Putamen (tissue), 1 donor: ENCODE data around the gene CHAT.

Experiments
- DNase-seq: peaks from one replicate; pipeline ENCODE4 v3.0.0-alpha.2; 2016; ENCODE audit warnings: low spot score

The CHAT gene

DNA sequence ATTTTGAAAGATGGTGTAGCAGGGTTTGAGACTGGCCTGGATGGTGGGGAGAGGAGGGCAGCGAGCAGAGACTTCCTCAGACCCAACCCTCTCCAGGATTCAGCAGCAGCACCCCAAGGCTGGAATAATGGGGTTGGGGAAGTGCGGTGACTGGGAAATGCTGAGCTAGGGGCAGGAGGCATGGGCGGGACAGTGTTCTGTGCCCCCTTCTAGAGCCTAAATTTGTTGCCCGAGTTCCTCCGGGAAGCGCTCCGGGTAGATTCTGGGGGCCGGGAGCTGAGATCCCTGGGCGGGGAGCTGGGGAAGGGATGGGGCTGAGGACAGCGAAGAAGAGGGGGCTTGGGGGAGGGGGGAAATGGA is at the start of gene CHAT:
Gene CHAT, plus strand, starts transcription at position 156 of the 360 bp plus-strand sequence. Its CDS starts 153 bp downstream, at position 309.
- no peak for DNase-seq

DNA sequence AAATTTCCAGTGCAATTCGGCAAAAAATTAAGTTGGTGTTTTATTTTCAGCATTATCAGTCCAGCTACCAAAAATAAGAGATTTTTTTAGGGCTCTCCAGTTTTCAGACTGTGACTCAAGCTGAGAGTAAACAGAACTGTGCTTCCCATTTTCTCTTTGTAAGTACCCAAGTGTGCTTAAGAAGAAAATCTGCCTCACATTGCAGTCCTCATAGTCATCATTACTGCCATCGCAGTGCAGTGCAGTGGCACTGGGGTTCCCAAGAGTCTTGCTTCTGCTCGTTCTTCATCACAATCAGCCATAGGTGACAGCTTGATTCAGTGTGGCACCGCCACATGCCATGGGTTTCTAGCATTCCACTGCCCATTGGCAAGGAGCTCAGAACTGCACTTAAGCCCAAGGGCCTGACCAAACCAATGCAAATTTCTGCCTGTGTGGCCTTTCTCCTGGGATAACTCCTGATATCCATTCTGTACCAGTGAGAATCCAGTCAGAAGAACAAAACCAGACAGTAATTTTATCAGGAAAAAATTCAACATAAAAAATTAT is 49.3 kb upstream of the CHAT start:
- DNase-seq, result no peak

DNA sequence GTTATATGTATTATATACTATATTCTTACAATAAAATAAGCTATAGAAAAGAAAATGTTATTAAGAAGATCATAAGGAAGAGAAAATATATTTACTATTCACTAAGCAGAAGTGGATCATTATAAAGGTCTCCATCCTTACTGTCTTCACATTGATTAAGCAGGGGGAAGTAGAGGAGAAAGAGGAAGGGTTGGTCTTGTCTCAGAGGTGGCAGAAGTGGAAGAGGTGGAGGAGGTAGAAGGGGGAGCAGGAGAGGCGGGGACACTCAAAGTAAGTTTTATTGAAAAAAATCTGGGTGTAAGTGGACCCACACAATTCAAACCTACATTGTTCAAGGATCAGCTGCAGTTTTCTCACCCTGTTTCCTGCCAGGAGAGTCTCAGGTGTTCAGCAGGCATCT is 46.0 kb upstream of the CHAT start:
- DNase-seq, result no peak

DNA sequence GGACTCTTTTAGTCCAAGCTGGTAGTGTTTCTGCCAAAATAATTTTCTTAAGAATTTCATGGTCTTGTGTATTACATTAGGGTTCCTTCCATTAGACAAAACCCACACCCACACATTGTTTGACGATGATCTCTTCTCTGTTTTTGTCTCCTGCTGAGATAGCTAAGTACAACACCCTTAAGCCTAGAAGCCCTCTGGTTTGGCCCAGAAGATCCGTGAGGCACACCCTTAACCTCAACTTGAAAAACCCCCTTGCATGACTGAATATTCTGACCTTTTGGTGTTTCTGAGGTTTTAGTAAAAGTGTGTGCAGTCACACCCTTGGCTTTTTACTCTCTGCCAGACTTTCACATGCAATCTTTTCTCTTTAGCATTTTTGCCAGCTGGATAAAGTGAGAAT is 45.6 kb upstream of the CHAT start:
- no peak for DNase-seq

DNA sequence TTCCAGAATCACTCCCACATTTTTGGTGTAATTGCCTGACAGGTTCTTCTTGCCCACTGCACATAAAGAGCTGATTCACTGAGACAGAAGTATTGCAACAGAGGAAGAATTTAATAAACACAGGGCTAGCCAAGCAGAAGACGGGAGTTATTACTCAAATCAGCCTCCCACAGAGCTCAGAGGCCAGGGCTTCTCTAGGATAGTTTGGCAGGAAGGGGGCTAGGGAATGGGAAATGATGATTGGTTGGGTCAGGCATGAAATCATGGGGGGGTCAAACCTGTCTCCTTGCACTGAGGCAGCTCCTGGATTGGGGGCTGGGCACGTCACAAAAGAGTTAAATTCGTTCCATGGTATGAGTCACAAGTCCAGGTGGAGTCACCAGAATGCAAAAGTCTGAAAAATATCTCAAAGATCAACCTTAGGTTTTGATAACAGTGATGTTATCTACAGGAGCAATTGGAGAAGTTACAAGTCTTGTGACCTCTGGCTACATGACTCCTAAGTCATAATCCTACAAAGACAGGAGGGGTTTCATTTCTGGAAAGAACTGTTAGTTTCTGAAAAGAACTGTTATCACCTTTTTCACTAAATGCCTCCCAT is 44.7 kb upstream of the CHAT start:
- DNase-seq, result no peak

DNA sequence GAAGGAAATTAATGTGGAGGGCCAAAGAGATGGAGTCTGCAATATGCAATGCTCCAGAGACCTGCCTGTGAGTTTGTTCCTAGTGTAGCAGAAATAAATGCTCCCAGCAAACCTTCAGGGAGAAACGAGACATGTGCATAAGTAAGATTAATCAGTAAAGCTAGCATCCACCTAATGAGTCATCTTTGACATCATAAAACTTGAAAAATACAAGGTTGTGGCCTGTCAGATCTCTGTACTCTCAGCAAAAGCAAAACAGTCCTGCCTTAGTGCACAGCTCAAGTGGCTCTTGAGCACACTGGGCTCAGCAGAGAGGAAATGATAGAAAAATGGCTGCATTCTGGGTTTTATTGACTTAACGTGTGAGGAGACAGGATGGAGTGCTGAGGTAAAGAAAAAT is 42.4 kb upstream of the CHAT start:
- DNase-seq, result no peak

DNA sequence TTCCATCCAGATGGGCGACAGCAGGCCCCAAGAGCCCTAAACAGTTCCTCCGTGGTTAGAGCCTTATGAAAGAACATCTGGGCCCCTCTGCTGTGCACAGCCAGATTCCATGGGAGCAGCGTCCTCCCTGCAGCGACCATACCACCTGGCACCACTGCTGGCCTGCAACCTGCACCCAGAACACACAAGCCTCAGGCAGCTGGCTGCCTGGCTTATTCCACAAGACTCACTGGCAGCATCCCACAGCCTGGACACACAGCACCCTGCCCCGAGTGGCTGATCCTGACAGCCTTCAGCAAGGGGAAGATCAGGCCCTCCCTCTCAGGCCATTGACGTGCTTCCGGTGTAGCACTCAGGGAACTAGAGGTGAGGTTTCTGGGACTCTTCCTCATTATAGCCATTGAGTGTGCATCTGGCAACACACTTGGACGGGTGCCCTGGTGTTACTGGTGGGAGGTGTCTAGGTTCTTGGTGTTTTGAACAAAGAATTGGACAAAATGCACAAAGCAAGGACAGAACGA is 41.2 kb upstream of the CHAT start:
- DNase-seq, result no peak

DNA sequence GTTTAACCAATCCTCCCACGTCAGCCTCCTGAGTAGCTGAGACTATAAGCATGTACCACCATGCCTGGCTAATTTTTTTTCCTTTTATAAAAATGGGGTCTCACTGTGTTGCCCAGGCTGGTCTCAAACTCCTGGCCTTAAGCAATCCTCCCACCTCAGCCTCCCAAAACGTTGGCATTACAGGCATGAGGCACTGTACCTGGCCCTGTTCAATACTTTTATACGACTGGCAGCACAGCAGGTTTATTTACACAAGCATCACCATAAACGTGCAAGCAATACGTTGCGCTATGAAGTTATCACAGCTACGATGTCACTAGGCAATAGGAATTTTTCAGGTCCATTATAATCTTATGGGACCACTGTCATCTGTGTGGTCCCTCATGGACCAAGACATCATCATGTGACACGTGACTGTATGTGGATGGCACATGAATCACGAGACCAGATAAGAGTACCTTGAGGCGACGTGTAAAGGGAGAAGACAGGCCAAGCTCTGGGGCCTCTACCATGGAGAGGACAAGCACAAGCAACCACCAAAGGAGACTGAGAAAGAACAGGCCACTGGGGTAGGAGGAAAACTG is 38.3 kb upstream of the CHAT start:
- no peak for DNase-seq

DNA sequence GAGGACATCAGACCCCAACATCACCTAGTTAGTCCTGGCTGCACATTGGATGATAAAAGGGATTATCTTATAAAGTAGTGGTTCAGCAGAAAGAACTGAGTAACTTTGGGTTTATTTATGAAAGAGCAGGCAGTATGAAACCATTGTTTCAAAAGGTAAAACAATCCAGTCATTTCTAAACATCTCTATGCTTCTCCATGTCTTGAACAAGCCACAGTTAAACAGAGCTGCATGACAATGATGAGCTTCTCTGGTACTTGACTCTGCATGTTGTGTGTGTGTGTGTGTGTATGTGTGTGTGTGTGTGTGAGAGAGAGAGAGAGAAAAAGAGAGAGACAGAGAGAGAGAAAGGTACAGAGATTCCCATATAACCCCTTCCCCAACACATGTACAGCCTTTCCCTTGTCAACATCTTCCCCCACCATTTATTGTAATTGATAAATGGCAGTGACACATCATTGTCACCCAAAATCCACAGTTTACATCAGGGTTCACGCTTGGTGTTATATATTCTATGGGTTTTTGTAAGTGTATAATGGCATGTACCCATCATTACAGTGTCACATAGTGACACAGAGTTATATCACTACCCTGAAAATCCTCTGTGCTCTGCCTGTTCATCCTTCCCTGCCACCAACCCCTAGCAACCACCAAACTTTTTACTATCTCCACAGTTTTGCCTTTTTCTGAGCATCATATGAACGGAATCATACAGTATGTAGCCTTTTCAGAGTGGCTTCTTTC is 36.5 kb upstream of the CHAT start:
- DNase-seq, result no peak

DNA sequence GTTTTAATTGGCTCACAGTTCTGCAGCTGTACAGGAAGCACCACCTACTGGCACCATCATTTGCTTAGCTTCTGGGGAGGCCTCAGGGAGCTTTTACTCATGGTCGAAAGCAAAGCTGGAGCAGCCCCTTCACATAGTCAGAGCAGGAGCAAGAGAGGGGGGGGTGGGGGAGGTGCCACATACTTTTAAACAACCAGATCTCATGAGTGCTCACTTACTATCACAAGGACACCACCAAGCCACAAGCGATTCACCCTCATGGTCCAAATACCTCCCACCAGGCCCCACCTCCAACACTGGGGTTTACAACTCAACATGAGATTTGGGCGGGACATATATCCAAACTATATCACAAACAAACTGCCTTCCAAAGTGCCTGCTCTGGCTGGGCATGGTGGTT is 35.4 kb upstream of the CHAT start:
- no peak for DNase-seq

DNA sequence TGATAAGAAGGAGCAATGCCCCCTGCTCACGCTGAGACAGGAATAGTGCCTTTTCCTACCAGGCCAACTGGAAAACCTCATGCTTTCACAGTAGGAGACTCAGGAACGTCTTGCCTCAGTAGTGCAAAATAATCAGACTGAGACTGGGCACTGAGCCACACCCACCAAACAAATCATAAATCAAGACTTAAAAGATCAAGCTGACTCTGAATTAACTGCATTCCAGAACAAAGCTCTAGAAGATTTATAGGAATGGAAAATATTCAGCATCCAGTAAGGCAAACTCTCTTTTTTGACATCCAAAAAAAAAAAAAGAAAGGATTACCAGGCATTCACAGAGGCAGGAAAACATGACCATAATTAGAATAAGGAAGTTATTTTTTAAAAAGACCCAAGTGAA is 34.2 kb upstream of the CHAT start:
- no peak for DNase-seq

DNA sequence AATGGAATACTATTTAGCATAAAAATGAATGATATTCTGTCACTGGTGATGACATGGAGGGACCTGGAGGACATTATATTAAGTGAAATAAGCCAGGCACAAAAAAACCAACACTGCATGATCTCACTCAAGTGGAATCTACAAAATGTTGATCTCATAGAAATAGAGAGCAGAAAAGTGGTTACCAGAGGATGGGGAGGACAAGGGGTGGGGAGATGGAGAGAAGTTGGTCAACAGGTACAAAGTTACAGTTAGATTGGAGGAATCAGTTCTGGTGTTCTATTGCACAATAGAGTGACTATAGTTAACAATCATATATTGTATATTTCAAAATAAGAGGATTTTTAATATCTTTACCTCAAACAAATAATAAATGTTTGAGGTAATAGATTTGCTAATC is 28.4 kb upstream of the CHAT start:
- DNase-seq, result no peak

DNA sequence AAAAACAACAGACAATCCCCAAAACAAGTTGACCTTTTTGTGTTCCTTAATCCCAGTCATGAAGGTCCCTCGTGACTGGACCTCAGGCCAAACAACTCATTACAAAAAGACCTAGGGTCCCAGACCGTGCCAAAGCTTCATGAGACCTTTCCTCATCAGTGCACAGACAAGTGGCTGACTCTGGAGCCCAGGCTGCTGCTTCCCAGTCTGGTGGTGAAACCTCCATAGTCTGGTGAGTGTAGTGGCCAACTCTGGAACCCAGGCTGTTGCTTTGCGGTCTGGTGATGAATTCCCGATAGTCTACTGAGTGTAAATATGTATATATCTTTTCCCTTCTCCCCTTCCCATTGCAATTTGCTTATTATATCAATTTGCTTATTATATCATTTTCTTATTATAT is 25.9 kb upstream of the CHAT start:
- no peak for DNase-seq

DNA sequence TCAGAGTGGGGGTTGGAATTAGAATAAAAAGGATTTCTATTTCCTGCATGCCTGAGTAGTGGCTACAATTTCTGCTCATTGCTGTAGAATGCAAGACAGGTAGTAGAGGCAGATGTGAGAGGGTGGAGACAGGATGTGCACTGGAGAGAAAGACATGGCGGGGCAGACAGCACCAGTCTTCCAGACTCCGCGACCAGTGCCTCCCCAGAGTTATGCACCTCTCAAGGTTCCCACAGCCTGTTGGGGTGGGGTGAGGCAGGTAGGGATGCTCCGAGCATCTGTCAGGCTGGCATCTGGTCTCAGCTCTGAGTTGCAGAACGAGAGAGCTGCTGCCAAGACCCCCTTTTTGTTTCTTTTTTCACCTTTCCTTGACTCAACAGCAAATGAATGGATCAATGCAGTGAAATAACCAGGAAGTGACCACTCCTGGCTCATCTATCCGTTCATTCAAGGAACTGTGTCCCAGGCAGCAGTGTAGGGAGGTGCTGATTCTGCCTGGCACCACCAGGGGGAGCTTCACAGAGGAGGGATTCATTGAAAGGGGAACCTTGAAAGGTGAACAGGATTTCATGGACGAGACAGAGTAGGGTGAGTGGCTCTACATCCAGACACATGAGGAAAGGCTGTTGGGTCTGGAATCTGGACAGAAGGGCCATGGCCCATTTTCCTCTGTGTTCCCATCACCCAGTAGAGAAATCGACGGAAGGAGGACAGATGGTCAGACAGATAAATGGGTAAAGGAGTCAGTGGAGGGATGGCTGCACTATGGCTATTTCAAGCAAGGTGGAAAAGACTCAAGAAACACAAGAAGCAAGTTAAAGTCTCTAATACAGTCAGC is 20.9 kb upstream of the CHAT start:
- peak; percentile 10 for DNase-seq

DNA sequence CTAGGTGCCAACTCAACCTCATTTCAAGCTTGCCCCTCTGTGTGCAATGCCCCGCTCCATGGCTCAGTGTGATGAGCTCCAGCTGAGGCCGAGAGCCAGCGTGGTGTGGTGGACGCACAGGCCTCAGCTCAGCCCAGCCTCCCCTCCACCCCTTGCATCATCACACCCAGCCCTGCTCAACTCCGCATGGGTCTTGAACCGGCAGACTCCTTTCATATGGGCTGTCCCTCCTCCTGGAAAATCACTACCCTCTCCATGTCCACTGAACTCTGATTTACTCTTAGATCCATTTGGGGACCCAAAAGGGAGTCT is 20.3 kb upstream of the CHAT start:
- DNase-seq, result no peak

DNA sequence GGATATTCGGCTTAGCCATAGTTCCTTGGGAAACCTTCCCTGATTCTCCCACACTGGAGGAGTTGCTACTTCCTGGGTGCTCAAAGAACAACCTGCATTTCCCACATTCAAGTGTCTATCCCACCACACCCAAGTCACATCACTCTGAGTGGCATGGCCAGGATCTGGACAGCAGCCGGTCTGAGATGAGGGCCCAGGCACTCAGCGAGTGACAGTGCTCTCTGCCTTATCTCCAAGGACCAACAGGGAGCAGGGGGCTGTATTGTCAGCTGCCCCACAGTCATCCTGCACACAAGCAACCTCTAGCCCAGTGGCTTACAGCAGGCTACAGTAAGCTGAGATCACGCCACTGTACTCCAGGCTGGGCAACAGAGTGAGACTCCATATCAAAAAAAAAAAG is 19.8 kb upstream of the CHAT start:
- no peak for DNase-seq

DNA sequence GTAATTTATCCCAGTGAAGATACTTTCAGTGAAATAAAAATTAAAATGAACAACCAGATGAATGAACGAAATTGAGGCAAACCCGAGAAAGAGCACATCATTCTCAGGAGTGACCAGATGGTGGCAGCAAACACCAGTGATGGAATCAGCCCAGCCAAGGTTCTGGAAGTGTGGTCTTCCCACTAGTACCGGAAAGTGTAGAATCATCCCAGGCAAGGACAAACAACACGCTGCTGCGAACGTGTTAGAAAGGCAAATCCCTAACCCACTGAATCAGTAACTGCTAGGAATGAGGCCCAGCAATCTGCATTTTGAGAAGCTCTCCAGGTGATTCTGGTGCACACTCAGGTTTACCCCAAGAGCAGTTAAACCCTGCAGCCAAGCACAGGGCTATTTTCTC is 19.2 kb upstream of the CHAT start:
- DNase-seq, result peak; percentile 21

DNA sequence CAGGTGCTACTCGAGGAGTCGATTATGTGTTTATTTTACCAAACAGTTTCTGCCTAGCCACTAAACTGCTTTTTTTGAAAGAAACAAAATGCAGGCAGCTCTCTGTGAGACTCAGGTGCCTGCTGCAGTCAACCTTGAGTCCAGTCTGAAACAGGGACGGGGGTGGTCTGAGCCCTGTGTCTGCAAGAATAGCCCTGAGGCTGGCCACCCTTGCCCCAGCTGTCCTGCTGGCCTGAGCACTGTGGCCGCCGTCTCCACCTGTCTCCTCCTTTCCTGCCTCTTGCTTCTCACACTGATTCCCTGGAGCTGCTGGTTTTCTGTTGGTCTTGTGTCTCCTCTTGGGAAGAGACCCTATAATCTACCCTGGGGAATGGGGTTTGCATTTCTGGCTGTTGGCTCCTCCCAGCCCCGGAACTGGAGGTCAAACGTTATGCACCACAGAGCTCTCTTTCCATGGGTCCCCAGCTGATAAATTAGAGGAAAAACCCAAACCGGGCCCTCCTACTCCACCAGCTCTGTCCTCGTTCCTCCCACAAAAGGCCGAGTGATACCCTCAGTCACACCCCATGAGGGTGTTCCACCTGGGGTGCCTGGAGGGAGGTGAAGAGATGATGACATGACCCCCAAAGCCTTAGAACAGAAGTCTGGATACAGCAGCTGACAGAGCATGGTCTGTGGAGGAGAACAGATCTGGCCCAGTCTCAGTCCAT is 18.7 kb upstream of the CHAT start:
- DNase-seq, result no peak

DNA sequence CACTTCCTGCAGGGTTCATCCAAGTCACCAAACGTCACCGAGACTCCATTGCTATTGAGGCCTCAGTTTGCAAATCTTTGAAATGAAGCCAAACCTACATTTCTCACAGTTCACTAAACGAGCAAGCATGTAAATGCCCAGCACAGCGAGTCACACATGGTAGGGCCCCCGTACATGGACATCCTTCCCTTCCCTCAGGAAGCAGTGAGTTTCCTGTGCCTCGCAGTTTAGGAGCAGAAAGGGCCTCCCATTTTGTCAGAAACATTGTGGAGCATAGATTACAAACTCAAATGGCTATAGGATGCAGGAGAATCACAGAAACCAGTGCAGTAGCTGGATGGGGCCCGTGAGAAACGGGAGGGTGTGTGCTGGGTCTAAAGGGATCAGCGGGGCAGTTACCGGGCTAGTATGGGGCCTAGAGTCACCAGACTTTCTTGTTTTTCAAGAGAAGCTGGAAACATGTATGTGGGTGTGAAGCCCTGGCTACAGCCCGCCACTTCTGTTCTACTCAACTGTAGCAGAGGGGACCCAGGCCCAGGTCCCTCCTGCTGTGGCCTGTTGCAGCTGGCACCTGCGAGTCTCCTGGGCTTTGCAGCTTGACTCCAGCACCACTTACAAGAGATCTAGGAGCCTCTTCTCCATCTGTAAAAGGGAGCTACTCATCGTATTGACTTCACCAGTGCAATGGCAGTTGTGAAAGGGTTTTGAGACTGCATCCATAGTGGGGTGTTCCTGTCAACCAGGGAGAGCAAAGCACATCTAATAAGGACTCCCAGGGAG is 17.9 kb upstream of the CHAT start:
- no peak for DNase-seq

DNA sequence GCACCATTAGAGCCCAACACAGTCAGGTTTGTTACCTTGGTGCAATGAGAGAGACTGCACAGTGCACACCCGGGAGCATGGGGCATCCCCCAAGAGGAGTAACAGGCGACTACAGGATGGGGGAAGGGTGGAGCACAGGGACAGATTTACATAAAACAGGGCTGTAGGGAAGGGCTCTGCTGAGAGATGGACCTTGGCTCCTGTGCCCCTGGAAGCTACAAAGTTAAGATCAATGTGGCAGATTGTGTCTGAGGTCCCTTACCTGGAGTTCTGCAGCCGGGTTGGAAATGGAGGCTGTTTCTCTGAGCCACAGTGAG is 17.4 kb upstream of the CHAT start:
- DNase-seq, result no peak

DNA sequence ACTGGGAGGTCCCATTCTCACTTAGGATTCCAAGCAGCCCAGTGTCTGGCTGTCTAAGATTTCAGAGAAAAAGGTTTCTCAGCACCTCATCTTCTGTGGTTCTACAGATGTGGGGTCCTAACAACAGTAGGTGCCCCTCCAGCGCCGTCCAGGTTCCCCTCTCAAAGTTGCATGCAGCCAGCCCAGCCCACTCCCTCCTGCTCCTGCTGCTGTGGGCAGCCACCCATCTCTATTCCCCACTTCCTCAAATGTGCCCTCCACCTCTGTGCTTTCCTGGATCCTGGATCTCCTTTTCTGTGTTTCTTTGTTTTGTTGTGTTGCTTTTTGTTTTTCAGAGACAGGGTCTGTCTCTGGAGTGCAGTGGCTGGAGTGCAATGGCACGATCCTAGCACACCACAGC is 17.0 kb upstream of the CHAT start:
- DNase-seq, result no peak
